Uterus (tissue), 2 donors: ENCODE data around the gene KIN.

Experiments used
- CTCF ChIP-seq, 4 experiments: fragments of 200-600 bp in 2 of 4; fragments of 450-650 bp in 2 of 4; sonication (generic) in 2 of 4; IDR thresholded peaks; one replicate each; pipeline ENCODE4 v1.5.1; 2016 to 2019; ENCODE audit warnings: antibody characterized with exemption in 4 of 4, mild to moderate bottlenecking in 2 of 4, moderate library complexity in 1 of 4
- POLR2A ChIP-seq, 2 donors: fragments of 450-650 bp; IDR thresholded peaks; one replicate each; pipeline ENCODE4 v1.6.1; 2016; ENCODE audit warnings: antibody characterized with exemption in 2 of 2, mild to moderate bottlenecking in 1 of 2, moderate library complexity in 1 of 2

- no peak for TF ChIP-seq CTCF (IDR thresholded peaks at IDR 0.05)
- TF ChIP-seq POLR2A (IDR thresholded peaks at IDR 0.05) = no peak
These were observed 85.4 kb downstream of the KIN start for GRCh38 chr10:7702288-7702812.
